Measurements from ENCODE around the gene GTPBP8. TPM values are rescaled to one million over a fixed set of nuclear protein-coding genes. Genes with fewer than 3 reads are reported as not detected.

Gene GTPBP8
- total RNA-seq, 1 donor from 2014 or later, result 28.2 TPM

Other genes starting within 250 kb of the GTPBP8 start
- not detected in 2 replicates for gene CD200R1L, start 144.1 kb upstream of the GTPBP8 start, total RNA-seq
- gene CD200R1, start 15.9 kb upstream of the GTPBP8 start, total RNA-seq, result not detected in 2 replicates
- gene BOC, start 220.6 kb downstream of the GTPBP8 start, total RNA-seq, result 10.7 and 22.8 TPM in 2 replicates

Data from myocyte (in vitro differentiated cells).